Lower leg skin (tissue), 4 donors: ENCODE measurements around the gene TSPAN1. TPM values are rescaled to one million over a fixed set of nuclear protein-coding genes. Genes with fewer than 3 reads are reported as not detected.

Experiments
- DNase-seq, 2 donors: peaks; one replicate each; pipeline ENCODE4 v3.0.0-alpha.2; 2019; ENCODE audit warnings: low spot score in 2 of 2
- H3K4me3 ChIP-seq: fragments of 200-600 bp; sonication (generic); 2 replicates; pipeline ENCODE4 v1.5.1; 2017; ENCODE audit warnings: mild to moderate bottlenecking, low read depth; ENCODE audit not compliant: poor library complexity, severe bottlenecking
- CTCF ChIP-seq, 3 donors: fragments of 450-650 bp; IDR thresholded peaks; one replicate each; pipeline ENCODE4 v1.5.1; 2016; ENCODE audit warnings: antibody characterized with exemption in 3 of 3, mild to moderate bottlenecking in 3 of 3, moderate library complexity in 2 of 3
- POLR2A ChIP-seq, 2 donors: fragments of 450-650 bp; IDR thresholded peaks; one replicate each; pipeline ENCODE4 v1.6.1; 2016 to 2017; ENCODE audit warnings: antibody characterized with exemption in 2 of 2, mild to moderate bottlenecking in 1 of 2, moderate library complexity in 1 of 2
- WGBS, 2 donors: methylation state at CpG; one replicate each; pipeline ENCODE4 v1.1.5; 2018; 5-methylcytosine and 5-hydroxymethylcytosine counted together
- intact Hi-C: fragments of 100-400 bp; cut with DNase I; formaldehyde crosslinking; loops from one replicate; pipeline ENCODE4 v1.15.0; 2023; ENCODE audit warnings: low total_unique reads
- total RNA-seq, 4 donors: library from RNA; depleted of rRNA; stranded (reverse); fragments of >200 nt; gene quantifications; one replicate each; pipeline ENCODE4 v1.1.0, GENCODE V29; 2016

The TSPAN1 gene
- total RNA-seq, 4 donors from 2014 or later, result 2.9 to 10.9 (median 5.9) TPM

GRCh38 chr1:46180082-46180616 is 5.3 kb downstream of the TSPAN1 start:
- DNase-seq, result no peak
- no peak for TF ChIP-seq POLR2A (IDR thresholded peaks at IDR 0.05)
- TF ChIP-seq CTCF (IDR thresholded peaks at IDR 0.05), result no peak
- no peak overlapping the region for H3K4me3 ChIP-seq
- intact Hi-C loops, result loop anchor here (5.0 kb wide), 1 partner anchor 143 kb away; no protein-coding TSS in a partner anchor
- 40 to 50% methylated on average over 10 to 12 of the region's 12 CpGs for WGBS, 2 donors

GRCh38 chr1:46181343-46182260 is 6.7 kb downstream of the TSPAN1 start:
- DNase-seq, result no peak
- H3K4me3 ChIP-seq, result no peak overlapping the region
- TF ChIP-seq POLR2A (IDR thresholded peaks at IDR 0.05), result no peak
- no peak for TF ChIP-seq CTCF (IDR thresholded peaks at IDR 0.05)

GRCh38 chr1:46183079-46183847 is 8.4 kb downstream of the TSPAN1 start:
- no peak overlapping the region for H3K4me3 ChIP-seq
- DNase-seq, result peak; percentile 70 to 89
- intact Hi-C loops, result loop anchor here (5.0 kb wide), 1 partner anchor 146 kb away; no protein-coding TSS in a partner anchor
- TF ChIP-seq CTCF (IDR thresholded peaks at IDR 0.05) (no peak), POLR2A (IDR thresholded peaks at IDR 0.05) (no peak)
- 27% methylated on average over 7 to 8 of the region's 8 CpGs for WGBS, 2 donors

More at GRCh38 chr1:46181343-46182260, 6.7 kb downstream of the TSPAN1 start:
- WGBS, 2 donors, result 54 to 56% methylated on average over 10 of the region's 10 CpGs
- intact Hi-C loops, result loop anchor here (5.0 kb wide), 1 partner anchor 144 kb away; no protein-coding TSS in a partner anchor

- TF ChIP-seq POLR2A (IDR thresholded peaks at IDR 0.05) (no peak), CTCF (IDR thresholded peaks at IDR 0.05) (no peak)
- no peak for DNase-seq
- no peak overlapping the region for H3K4me3 ChIP-seq
- intact Hi-C loops, result loop anchor here (5.0 kb wide), 1 partner anchor 147 kb away; no protein-coding TSS in a partner anchor
- 72 to 81% methylated on average over 12 of the region's 12 CpGs for WGBS, 2 donors
Observed at GRCh38 chr1:46183926-46184557, 9.2 kb downstream of the TSPAN1 start.
